Endothelial cell of hepatic sinusoid (primary cell): ENCODE measurements around the gene URGCP.
"Not testable (repeated sequence)": the region's sequence is repeated elsewhere in the genome, so short reads cannot be mapped to it uniquely, and the experiment has no call there.

ENCODE experiments used
- in situ Hi-C: cut with HindIII; loops from 2 replicates; pipeline ENCODE4 v1.10.0; 2017; ENCODE audit warnings: low sequenced_read_pairs

URGCP gene

DNA sequence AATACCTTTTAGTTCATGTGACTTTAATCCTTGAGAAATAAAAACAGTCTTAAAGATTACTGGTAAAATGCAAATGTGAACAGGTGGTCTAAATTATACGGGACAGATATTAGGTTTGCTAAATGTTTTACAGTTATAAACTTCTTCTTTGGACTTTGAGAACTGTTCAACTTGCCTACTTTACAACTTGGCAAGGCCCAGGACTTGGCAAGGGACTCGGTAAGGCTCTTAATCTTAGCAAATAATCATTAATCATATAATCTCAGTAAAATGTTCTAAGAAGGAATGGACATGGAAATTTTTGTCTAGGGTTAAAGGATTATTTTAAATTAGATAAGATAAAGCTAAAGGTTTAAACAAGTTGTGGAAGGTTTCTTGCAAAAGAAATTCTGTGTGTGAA lies 15.0 kb upstream of the URGCP start:
- in situ Hi-C loops = no loop called here

DNA sequence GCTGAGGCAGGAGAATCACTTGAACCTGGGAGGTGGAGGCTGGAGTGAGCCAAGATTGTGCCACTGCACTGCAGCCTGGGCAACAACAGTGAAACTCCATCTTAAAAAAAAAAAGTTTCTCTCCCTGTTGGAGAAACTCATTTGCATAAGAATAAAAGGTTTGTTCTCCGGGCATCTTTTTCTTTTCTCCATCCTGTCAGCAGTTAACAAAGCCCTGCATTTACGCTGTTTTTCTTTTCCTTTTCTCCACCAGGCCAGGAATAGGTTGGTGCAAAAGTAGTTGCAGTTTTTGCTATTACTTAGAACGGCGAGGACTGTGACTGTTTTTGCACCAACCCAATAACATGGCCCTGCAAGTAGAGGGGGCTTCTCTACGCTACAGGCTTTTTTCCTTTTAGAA lies 9.5 kb upstream of the URGCP start:
- in situ Hi-C loops = no loop called here

DNA sequence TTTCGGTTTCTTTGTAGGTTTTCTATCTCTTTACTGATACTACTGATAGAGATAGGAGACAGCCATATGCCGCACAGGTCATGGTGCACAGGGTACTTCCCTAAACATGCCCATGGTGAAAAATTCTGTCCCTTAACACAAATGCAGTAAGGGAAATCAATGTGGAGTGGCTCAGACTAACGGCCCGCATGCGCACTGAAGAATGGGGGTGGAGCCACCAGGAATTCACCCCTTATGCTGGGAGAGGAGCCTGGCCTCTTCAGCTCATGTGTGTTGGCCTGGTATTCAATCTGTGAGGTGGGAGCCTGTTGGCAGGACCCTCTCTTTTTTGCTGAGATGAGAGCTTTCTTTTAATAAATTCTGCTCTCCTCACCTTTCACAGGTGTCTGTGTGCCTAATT lies 8.4 kb upstream of the URGCP start:
- in situ Hi-C loops = no loop called here

DNA sequence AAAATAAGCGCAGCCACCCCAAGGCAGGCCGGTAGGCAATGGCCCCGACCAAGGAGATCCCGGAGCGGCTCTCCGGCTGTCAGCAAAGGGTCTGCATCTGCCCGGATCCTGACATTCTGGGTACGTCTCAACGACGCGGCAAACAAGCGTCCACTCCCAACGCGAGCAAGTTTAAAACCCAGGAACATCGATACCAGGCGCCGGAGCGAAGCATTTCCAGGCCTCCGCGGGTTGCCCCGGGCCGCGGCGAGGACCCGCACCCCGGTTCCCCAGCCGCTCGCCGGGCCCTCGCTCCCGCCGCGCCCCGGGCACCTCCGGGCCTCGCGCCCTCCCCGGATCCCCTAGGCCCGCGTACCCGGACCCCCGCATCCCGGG lies 453 bp downstream of the URGCP start:
- in situ Hi-C loops = loop anchor here (5.0 kb wide), 2 partner anchors 34 to 36 kb away; no protein-coding TSS in a partner anchor

DNA sequence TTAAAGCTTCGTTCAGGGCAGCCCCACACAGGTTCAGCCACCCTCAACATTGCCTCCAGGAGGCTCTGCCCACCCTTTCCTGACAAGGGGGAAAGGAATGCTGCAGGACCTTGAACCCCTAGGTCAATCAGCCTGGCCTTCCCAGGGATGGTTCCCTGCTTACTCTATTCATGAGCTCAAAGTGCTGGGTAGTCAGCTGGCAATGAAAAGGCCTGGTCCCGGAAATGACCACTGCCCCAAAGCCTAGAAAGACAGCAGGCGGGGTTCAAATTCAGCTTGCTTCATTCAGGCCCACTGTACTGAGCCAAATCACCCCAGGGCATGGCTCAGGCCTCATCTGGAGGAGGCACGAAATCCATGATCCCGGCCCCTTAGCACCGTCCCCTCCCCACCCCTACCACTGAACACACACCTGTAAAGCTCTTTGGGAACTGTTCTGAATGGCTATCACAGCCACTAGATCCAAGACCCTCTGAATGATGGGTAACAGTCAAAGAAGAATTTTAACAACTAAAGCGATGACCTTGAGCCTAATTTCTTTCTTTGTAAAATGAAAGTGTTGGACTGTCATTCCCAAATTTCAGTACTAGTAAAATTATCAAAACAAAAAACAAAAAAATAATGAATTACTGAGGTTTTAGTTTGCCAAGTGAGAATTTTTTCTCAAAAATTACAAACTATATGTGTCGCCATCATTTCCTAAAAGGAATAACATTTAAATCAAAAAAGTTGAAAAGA lies 1.0 kb downstream of the URGCP start:
- in situ Hi-C loops = loop anchor here (5.0 kb wide), 2 partner anchors 33 to 37 kb away; no protein-coding TSS in a partner anchor

DNA sequence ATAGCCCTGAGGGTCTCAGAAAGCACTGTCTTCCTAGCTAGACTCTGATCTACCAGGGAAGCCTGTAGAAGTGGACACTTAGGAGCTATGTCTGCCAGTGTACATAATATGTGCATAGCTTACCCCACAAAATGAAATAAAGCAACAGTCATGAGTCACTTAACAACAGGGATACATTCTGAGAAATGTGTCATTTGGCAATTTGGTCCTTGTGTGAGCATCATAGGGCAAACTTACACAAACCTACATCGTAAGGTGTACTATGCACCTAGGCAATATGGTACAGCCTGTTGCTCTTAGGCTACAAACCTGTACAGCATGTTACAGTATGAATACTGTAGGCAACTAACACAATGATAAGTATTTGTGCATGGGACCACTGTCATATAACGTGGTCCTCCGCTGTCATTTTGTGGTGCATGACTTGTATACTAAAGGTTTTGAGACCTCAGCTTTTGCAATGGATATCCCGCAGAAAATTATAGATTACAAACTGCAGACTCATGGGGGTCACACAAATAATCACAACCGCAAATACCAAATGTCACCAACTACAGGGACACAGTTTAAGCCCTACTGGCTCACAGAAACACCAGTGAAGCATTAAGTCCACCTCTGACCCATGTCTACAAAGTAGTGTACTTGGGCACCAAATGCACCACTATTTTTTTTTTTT lies 1.7 kb downstream of the URGCP start:
- in situ Hi-C loops = loop anchor here (5.0 kb wide), 2 partner anchors 32 to 38 kb away; no protein-coding TSS in a partner anchor

DNA sequence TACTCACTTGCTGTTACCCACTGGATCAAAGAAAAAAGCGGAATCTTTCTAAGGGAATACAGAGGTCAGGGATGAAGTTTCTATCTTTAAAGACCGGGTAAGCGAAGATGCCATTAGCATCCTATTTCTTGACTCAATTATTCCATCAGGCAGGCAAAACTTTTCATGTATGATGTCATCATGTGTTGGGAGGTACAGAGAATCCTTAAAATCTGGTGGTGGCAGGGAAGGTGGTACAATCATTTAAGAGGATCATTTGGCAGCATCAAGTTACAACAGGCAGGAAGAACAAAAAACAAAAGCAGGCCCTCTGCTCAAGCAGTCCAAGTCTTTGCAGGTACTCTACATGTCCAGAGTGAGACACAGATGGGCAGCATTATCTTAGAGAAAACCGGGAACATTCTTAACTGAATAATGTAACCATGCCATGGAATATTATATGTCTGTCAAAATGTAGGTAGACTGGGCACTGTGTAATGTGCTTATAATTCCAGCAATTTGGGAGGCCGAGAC lies 3.8 kb downstream of the URGCP start:
- in situ Hi-C loops = no loop called here

DNA sequence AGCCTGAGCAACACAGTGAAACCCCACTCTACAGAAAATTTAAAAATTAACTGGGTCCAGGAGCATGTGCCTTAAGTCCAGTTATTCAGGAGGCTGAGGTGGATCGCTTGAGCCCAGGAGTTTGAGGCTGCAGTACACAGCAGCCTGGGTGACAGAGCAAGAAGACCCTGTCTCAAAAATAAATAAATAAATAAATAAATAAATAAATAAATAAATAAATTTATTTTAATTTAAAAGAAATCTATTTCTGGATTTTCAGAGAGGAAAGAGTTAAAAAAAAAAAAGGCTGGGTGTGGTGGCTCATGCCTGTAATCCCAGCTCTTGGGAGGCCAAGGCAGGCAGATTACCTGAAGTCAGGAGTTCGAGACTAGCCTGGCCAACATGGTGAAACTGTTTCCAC lies 7.8 kb downstream of the URGCP start:
- in situ Hi-C loops = not testable (repeated sequence)

DNA sequence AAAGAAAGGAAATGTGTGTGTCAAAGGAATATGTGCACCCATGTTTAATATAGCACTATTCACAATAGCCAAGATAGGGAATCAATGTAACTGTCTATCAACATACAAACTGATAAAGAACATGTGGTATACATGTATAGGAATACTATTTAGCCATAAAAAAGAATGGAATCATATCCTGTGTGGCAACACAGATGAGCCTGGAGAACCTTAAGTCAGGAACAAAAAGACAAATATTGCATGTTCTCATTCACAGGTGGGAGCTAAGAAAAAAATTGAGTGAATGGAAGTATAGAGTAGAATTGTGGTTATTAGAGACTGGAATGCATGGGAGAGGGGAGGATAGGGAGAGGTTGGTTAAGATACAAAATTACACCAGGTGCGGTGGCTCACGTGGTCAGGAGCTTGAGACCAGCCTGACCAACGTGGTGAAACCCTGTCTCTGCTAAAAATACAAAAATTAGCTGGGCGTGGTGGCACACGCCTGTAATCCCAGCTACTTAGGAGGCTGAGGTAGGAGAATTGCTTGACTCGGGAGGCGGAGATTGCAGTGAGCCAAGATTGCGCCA lies 10.5 kb downstream of the URGCP start:
- in situ Hi-C loops = no loop called here

DNA sequence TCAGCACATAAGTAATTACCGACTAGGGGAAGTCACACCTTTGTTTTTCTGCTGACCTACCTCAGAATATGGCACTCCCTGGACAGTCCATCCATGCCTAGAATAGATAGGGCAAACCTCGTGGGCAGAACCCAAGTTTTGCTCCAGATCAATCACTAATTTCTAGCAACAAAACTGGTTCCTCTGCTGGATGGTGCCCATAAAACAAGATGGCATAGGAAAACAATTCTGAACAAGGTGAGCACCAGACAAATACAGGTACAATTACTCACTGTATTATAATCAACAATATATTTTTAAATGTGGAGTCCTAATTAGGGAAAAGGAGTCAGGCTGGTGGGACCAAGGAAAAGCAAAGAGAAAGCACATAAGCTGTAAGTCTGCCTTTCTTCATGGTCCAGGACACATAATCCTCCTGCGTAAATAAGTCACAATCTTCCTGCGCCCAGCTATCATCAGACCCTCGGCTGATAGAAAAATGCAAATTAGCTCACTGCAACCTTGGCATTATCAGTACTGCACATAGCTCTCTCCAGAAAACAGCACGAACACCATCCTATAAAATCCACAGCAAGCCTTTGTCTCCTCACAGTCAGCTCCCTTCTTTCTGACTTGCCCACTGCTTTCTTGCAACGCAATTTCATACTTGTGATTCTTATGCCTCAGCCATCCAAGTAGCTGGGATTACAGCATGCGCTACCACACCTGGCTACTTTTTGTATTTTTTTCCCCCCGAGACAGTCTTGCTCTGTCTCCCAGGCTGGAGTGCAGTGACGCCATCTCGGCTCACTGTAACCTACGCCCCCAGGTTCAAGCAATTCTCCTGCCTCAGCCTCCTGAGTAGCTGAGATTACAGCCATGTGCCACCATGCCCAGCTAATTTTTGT lies 15.1 kb downstream of the URGCP start:
- in situ Hi-C loops = no loop called here

DNA sequence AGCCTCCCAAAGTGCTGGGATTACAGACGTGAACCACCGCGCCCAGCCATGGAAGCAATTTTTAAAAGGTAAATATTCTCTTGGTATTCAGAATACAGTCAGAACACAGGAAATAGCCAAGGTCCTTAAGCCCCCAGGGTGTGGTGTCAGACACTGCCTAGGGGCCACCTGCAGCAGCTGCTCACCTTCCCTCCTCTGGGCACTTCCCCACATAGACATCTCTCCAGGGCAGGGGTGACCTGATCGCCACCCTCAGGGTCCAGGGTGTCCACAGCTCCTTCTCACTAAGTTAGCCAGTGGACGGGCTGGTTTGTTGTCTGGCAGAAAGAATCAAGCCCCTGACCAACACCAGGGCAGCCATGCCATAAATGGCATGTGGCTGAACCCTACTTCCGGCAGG lies 15.9 kb downstream of the URGCP start:
- in situ Hi-C loops = no loop called here

DNA sequence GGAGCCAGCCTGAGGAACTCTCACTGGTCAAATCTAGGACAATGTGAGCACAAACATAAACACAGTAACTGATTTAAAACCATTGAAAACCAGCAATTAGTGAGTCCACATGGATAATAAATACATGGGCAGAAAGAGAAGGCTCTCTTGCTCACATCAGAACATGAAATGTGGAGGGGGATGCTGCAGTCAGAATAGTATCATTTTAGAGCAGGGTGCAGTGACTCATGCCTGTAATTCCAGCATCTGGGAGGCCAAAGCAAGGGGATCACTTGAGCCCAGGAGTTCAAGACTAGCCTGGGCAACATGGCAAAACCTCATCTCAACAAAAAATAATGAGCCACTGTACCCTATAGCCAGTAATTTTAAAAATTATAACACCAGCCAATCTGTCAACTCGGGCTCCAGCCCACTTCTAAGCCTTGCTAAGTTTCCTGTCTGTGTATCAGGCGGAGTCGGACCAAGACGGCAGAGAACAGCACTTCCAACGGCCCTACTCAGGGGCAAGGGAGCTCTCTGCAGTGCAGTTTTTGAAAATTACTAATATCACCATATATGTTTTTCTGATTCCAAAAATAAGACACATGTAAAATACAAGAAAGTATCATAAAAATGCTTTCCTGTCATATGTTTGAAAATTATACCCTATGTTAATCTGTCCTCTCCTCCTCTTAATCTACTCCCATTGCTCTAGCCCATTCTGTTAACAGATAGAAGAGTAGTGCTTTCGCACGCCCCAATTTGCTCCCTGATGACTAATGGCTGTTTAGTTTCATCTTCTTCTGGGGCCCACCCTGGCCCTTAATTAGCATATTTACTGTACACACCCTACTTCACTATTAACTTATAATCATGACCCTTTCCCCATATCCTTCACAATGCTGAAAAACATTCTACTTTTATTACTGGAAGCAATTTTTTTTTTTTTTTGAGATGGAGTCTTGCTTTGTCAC lies 17.1 kb downstream of the URGCP start:
- in situ Hi-C loops = no loop called here

DNA sequence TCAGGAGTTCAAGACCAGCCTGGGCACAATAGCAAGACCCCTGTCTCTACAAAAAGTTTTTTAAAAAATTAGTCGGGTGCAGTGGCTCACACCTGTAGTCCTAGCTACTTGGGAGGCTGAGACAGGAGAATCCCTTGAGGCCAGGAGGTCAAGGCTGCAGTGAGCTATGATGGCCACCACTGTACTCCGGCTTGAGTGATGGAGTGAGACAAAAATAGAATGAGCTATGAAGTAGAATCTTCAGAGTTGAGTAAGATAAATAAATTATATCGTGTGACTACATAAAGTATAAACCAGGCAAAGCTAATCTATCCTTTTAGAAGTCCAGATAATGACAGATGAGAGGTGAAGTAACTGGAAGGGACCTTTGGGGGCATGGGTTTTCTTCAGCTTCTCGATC lies 21.8 kb downstream of the URGCP start:
- in situ Hi-C loops = no loop called here

DNA sequence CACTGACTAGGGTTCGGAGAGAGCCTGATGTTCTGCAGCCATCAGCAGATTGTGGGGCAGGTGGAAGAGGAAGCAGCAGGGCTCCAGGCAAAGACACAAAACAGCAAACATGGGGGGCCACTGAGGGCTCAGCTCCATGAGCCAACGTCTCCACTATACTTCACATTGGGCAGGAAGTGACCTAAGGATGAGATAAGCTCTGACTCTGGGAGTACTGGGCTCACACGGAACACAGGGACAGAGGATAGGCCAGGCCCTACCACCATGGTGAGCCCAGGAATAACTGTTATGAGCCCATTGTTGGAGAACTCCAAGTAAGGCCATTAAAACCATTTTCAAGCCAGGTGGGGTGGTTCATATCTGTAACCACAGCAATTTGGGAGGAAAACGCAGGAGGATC lies 22.2 kb downstream of the URGCP start:
- in situ Hi-C loops = no loop called here

DNA sequence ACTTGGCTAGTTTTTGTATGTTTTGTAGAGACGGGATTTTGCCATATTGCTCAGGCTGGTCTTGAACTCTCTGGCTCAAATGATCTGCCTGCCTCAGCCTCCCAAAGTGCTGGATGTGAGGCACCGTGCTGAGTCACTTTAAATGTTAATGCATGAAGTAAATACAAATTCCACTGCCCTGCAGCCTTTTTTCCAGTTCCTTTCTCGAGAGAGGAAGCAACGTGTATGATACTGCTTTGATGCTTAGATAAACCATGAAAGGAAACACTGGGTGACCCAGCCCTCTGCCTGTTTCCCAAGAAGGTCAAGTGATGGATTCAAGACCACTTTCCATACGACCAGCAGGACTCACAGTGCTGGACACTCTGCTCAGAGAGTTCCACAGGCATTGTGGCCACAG lies 25.8 kb downstream of the URGCP start:
- in situ Hi-C loops = no loop called here

DNA sequence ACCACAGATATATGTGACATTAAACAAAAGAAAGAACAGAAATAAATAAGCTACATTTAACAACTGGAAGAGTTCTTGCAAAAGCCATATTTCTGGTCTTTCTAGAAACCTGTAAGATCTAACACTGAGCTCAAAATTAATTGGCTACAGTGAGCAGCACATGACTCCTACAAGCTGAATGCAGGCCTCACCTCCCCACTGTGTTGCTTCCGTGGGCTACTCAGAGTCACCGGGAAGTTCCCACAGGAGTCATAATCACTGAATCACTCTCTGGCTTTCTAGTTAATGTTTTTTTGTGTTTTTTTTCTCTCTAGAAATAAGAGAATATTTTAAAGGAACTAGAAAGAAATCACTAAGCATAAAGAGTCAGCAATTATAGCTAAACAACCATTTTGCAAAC lies 26.9 kb downstream of the URGCP start:
- in situ Hi-C loops = no loop called here

DNA sequence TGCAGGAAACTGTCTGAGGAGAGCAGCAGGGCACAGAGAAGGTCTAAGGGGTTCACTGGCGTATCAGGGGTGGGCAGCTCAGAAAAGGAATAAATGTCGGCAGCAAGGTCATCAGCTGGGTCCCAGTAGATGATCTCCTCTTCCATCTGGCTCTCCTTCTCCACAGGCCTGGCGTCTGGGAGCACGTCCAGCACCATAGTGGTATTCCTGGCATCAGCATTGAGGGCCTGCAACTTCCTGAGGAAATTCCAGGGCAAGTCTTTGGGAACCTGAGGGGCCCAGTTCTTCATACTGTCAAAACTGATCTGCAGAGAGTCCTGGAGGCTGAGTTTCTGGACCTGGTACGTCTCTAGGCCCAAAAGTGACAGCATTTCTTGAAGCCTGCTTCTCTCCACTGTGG lies 27.5 kb downstream of the URGCP start:
- in situ Hi-C loops = no loop called here

DNA sequence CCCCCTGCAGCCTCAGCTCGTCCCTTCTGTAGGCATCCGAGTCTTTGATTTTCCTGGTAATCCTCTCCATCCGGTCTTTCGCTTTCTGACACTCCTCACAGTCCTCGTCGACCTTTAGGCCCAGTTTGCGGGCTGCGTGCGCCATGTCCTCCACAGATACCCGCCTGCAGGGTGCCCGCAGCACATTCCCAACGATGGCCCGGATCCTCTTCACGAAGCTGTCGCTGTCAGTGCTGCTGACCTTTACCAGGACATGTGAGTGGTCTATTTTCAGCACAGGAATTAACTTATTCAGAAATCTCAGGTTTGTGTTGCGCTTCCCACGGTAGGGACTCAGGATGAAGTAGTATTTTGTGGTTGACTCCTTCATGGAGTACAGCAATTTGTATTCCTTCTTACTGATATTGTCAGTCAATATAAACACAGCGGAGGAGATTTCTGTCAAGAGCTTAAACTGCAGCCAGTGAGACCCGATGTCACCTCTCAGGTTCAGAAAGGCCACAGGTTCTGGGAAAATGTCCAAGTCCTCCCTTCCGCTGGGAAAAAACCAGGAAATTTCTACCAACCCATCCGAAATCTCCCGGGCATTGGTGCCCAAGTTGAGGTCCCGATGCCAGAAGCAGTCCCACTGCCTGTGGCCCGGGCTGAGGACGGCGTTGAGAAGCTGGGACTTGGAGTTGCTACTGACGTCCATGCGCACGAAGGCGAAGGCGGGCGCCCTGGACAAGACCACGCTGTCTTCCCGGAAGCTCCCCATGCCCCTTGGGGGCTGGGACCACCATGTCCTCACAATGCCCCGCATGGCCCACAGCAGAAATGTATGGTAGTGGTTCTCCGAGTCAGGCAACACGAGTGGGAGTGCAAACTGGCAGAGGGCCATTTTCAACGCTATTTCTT lies 28.2 kb downstream of the URGCP start:
- in situ Hi-C loops = no loop called here
